ENCODE data around the gene C19orf12.

Gene C19orf12

DNA sequence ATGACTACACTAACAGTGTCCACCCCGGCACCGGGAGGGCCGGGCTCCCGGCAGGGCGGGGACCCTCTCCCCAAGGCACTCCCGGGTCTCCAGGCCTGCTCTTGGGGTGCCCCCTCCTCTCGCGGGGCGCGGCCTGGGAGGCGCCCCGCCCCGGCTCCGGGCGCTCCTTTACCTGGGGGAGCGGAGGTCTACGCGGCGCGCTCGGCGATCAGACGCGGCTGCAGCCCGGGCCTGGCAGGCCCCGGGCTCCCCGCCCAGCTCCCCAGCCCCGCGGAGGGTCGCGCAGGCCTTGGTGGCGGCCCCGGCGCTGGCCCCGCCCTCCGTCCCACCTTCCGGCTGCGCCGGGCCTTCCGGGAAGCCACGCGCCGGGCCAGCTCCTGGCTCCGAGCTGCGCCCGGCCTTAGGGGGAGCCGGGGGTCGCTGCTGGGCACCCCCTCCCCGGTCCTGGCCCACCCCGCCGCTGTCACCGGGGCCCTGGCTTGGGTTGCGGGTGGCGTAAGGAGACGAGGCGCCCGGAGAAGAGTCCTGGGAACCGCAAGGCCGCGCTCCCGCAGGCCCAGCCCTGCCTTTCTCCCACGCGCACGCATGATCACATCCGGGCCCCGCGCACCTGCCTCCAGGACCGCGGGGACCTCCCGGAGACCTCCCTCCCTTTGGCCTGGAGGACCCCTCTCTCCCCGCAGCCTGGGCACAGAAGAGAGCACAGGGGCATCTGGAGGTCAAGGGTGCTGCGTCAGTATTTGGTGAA is at the start of gene C19orf12:
Gene C19orf12 (minus strand): TSS at position 309 of the 748 bp plus-strand sequence. CDS start 6,848 bp downstream, outside the sequence.
- no peak for FAIRE-seq

DNA sequence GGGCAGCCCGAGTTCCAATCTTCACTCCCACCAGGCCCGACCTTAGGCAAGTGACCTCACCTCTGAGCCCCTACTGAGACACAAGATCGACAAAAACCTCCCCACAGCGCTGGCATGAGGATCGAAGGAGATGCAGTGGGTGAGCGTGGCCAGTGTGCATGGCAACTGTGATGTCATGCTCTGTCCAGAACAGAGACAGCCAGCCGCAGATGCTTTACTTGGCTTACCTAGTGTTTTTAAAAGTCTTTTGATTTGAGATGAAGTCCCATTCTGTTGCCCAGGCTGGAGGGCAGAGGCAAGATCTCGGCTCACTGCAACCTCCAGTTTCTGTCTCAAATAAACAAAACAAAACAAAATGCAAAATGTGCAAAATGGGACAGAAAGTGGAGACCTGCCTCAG is 49.3 kb upstream of the C19orf12 start:
- no peak for FAIRE-seq

DNA sequence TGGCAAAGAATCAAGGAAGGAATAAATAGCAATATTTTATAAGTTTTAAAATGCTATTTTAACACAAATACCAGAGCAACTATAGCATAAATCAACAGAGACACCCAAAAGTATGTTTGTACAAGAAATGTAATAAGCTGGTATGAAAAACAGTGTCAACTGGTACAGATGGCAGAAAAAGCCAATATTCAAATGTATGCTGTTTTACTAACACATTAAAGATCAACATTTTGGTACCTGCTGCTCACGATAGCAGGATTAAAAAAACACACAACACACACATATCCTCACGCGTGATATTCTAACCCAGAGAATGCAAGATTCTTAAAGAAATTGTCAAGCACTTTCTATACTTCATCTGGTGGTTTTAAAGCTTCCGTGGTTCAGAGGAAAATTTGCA is 48.1 kb upstream of the C19orf12 start:
- FAIRE-seq, result no peak

DNA sequence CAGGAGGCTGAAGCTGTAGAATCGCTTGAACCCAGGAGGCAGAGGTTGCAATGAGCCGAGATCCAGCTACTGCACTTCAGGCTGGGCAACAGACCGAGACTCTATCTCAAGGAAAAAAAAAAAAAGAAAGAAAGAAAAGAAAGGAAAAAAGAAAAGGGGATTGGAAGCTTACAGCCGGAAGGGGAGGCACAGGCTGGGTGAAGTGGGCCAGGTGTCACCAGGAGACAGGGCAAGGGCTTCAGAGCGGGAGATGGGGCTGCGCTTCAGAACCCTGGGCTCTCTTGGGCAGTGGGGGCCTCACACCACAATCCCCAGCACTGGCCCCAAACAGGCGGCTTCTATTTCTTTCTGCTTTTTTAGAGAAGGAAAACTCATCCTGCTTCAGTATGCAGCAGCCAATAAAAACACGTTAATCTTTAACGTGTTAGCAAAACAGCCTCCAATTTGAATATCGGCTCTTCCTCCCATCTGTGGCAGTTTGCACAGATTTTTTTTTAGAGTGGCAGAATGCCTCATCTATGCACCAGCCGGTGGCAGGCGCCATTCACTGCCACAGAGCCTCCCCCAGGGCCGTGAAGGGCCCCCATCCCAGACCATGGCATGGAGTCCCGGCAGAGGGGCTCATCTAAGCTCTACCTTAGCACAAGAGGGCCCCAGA is 46.6 kb upstream of the C19orf12 start:
- no peak for FAIRE-seq

DNA sequence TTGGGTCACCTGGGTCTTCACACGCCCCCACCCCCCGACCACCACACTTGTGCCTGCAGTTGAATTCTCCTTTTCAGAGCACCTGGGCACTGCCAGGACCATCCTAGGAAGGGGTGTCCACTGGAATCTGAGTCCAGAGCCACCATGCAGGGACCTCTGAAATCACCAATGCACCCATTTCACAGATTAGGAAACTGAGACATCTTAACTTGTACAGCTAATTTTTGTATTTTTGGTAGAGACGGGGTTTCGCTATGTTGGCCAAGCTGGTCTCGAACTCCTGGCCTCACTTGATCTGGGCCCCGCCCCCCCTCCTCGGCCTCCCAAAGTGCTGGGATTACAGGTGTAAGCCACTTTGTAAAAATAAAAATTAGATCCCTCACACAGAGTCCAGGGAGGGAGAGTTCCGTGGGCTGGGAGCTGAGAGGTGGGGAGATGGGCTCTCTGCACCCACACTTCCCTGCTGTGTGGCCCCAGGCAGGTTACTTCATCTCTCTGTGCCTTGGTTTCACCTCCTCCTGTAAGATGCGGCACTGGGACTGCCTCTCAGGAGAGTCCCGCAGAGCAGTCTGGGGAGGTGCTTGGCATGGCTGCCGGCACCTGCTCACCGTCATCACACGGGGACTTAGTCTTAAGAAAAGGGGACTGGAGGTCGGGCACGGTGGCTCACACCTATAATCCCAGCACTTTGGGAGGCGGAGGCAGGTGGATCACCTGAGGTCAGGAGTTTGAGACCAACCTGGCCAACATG is 45.9 kb upstream of the C19orf12 start:
- FAIRE-seq, result no peak

DNA sequence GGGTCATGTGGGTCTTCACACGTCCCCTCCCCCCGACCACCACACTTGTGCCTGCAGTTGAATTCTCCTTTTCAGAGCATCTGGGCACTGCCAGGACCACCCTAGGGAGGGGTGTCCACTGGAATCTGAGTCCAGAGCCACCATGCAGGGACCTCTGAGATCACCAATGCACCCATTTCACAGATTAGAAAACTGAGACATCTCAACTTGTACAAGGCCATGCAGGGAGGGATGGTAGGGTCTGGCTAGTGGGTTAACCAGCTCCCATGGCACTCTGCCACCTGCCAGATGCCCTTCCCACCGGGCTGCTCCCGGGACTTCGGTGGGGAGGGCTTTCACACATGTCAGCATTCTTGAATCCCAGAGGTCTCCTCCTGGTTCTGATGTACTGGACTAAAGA is 44.3 kb upstream of the C19orf12 start:
- no peak for FAIRE-seq

DNA sequence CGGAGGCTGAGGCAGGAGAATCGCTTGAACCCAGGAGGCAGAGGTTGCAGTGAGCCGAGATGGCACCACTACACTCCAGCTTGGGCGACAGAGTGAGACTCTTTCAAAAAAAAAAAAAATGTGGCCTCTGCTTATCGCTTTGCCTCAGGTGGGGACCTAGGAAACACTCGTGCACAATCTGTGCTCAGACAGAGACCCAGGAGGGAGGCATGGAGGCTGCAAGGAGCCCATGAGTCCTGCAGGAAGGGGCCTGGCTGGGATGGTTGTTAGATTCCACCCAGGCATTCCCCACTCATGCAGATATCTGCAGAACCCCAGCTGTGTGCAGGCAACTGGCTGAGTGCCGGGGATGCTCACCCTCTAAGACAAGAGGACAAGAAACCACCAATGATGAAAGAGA is 43.8 kb upstream of the C19orf12 start:
- no peak for FAIRE-seq

DNA sequence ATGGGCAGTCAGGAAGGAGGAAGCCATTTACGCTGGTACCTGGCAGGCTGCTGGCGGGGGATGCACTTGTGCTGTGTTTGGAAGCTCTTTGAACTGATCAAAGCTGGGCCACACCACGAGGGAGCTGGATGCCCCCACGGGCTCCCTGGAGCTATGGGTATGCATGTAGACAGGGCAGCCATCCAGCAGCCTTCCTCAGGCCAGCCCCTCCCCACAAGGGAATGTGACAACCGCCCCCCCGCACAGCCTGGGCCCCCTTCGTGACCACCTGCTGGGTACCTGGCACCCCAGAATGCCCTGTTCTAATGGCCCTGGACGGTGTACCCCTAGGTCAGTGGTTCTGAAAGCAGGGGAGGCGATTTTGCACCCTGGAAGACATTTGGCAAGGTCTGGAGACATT is 42.5 kb upstream of the C19orf12 start:
- no peak for FAIRE-seq

DNA sequence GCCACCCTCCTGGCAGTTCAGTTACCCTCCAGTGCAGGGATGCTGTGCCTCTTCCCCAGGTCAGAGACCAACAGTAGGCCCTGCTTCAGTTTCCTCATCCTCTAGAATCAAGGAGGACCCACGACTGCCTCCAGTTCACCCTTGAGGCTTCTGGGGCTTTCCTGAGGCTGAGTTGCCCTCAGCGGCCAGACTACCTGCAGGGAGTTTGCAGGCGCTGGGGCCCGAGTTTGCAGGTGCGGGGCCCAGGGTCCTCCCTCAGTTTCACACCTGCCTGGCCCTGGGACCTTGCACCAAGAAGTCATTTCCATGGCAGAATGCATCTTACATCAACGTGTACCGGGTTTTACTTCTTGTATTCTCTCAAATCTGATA is 38.9 kb upstream of the C19orf12 start:
- FAIRE-seq, result no peak

DNA sequence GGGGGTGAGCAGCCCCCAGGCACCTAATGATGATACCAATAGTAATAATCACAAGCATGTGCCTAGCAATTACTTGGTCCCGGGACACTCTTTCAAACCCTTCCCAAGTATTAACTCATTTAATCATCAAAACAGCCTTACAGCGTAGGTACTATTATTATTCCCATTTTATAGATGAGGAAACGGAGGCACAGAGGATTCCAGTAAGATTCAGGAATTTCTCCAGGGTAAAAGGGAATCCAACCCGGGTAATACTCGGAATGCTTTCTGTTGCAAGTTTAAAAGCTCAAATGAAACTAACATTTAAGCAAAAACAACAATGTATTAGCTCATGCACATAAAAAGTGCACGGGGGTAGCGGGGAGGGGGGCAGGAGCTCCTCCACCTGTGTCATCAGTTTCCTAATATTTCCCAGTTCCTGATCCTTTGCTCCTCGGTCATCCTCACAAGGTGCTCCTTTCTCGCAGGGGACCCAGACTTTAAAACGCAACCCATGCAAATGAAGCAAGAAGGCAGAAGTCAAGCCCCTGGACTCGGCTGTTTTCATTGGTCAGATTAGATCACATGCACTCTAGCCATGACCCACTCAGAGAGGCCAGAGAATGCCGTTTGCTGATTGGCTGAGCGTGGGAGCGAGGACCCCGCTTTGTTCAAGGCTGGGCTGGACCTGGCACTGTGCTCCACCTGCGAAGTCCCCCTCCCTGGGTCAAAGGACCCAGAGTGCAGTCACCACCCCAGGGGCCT is 38.3 kb upstream of the C19orf12 start:
- FAIRE-seq, result no peak

DNA sequence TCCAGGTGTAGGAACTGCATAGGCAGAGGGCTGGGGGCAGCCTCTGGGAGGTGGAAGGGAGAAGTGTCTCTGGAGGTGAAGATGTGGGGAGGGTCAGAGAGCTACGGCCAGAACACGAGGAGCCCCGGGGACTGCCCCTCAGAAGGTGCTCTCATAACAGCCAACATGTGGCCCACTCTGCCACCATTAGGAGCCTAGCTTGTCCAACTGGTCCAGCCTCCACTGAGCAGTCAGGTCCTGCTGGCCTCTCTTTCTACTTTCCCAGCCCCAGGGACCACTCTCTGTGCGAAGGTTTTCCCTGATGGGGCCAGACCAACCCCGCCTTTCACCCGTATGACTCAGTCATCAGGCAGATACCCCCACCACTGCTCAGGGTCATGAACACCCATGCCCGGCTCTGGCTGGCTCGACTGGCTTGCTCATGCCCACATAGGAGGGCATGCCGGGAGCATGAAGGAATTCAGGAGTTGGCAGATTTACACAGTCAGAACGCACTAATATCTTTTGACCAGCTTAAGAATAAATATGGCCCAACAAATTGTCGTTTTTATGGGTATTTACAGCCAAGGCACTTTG is 37.5 kb upstream of the C19orf12 start:
- no peak for FAIRE-seq

DNA sequence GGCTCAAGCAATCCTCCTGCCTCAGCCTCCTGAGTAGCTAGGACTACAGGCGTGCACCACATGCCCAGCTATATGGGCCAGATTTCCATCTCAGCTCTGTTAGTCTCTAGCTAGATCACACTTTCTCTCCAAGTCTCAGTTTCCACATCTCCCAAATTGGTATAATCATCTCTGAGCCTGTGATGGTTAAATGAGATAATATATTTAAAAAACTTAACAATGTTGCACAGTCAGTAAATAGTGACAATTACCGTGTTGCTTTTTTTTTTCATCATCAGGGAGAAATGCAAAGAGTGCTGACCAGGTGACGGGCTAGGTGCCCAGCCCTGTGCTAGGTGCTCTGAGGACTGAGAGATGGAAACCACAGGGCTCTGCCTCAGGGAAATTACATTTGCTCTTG is 36.9 kb upstream of the C19orf12 start:
- FAIRE-seq, result no peak

DNA sequence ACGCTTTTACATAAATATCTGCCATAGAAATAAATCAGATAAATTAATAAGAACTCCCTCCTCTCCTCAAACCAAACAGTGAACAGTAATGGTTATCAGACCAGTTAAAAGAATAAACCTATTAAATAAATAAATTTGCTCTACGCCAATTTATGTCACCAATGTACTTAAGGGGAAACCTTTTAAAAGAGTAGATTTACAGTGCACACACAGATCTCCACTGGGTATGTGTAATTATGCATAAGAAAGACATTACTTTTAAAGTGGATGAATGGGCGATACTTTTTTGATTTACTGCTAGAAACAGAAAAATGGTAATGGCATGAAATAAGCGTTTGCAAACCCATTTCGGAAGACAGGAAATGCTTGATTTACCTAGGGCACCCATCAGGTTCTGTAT is 34.9 kb upstream of the C19orf12 start:
- no peak for FAIRE-seq

DNA sequence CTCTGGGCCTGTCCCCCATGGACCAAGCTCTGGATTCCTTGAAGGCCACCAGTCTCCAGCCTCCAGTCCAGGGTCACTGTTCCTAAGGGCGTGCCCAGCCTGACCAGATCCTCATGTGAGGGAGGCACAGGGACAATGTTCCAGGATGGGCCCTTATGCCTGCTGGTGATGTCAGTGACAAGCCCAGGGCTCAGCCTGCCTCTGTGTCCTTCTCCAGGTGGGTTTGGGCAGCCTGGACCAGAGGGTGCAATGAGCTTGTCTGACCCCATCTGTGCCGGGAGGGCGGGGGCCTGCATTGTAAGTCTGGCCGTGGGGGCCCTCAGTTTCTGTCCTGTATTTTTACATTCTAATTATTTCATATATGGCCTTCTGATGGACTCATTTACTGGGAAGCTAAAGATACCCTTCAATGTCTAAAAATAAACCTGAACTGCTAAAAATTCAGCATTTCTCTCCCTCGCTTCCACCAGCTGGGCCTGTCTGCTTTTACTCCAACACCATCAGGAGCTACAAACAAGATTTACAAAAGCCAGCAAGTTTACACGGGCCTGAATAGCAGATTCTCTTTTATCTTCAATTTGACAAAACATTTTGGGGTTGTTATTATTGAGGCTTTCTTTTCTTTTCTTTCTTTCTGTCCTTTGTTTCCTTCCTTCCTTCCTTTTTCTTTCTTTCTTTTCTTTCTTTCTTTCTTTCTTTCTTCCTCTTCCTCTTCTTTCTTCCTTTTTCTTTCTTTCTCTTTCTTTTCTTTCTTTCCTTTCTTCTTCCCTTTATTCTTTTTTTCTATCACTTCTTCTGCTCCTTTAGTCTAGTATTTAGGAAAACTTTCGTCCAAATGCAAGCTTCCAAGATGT is 34.2 kb upstream of the C19orf12 start:
- FAIRE-seq, result no peak

DNA sequence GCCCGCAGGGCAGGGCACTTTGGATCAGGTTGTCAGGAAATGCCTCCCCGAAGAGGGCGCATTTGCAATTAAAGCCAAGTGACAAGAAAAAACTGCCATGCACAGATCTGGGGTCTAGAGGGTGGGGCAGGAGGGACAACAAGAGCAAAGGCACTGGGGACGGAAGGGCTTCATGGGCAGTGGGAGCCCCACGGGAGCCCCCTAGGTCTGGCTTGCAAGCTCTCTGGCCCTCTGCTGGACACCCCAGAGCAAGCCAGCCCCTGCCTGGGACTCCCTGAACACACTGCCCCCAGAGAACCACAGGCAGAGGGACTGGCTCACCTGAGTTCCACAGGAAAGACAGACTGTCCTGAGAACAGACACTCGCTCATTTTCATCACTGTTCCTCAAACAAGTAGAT is 30.2 kb upstream of the C19orf12 start:
- FAIRE-seq, result no peak

DNA sequence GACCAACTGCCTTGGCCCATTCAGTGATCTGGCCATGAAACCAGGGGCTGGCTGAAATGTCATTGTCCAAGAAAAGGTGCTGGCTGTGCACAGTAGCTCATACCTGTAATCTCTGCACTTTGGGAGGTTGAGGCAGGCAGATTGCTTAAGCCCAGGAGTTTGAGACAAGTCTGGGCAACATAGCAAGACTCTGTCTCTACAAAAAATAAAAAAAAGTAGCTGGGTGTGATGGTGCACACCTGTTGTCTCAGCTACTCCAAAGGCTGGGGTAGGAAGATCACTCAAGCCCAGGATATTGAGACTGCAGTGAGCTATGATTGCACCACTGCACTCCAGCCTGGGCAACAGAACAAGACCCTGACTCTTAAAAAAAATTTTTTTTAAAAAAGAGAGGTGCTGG is 28.6 kb upstream of the C19orf12 start:
- FAIRE-seq, result no peak

DNA sequence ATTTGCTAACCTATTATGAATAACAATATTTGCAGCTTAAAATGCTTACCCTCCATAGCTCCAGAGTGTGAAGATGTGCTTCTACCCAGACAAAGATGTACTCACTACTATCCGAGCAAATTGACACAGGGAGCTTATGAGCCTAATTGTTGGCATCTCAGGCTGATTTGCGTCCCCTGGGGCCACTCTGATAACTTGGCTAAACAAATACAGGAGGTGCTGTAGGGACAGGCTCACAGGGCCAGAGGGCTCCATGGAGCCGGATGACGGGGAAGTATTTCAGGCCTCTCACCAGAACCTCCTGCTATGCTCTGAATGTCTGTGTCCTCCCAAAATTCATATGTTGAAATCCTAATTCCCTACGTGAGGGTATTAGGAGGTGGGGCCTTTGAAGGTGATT is 26.7 kb upstream of the C19orf12 start:
- no peak for FAIRE-seq

DNA sequence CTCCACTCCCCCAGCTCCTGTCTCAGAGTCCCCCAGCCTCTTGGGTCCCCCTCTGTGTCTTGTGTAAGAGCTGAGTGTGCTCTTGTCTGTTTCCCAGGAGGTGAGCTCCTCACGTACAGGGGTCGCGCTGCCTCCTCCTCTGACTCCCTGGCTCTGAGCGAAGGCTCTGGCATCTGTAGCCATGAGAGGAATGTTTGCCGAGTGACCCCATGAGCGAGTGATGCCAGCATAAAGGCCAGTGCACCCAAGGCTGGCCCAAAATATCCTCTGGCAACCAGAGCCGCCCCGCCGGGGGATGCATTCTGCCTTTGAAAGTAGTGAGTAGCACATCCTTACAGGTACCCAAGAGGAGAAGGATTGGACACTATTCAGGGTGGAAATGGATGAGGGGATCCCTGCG is 26.2 kb upstream of the C19orf12 start:
- no peak for FAIRE-seq

DNA sequence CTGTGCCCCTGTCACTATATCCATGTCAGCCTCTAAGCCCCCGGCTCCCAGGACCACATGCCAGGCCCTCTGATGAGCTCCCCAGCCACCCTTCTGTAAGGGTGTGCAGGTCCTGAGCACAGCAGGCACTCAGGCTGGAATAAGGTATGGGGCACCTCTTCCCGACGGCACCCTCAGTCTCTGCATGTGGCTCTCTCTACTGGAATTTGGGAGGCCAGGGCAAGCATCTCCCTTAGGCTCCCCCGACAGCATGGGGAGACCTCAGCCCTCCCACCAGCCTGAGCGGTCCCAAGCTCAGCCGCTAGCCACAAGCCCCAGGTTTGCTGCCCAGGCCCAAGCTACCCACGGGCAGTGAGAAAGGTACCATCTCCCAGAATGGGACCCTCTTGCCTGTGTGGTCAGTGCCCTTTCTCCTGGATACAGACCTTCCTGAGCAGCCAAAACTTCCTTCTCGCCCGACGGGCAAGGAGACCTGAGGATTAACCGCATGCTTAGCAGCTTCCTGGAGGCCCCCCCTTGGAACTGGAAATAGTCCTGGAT is 22.5 kb upstream of the C19orf12 start:
- no peak for FAIRE-seq

DNA sequence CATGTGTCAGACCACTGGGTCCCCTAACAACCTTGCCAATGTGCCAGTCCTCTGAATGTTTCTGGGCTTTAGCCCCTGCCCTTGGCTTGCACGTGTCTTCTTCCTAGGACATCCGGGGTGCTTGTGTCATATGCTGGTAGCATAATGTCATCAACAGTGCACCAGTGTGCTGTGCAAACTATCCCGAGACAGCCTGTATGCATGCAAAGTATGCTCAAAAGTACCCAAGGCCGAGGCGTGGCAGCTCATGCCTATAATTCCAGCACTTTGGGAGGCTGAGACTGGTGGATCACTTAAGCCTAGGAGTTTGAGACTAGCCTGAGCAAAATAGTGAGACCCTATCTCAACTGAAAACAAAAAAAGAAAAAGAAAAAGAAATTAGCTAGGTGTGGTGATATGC is 20.8 kb upstream of the C19orf12 start:
- FAIRE-seq, result no peak

DNA sequence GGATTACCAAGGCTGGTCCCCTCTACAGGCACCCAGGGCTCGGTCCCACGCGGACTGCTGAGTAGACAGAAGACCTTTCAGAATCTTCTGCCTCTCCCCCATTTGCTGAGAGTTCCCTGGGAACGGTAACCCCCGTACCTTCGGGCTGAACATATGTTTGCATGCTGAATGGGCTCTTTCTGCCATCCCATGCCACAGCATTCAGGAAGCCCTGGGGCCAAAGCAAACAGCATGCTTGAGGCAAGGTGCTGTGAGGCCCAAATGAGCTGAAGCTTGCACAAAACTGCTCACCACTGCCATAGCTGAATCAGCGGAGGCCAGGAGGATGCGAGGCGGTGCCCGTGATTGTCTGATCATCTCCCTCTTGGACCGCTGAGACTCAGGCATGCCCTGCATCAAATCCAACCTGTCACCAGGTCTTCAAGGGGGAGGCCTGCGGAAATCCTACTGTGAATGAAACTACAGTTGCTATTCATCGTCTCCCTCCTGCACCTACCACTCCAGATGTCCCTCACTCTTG is 16.3 kb upstream of the C19orf12 start:
- FAIRE-seq, result no peak

Data from islet of Langerhans (tissue), 1 donor.